K562 treated with DMSO at 1 percent for 12 hours (cell line): ENCODE data around the gene CD53. TPM values are rescaled to one million over a fixed set of nuclear protein-coding genes. Genes with fewer than 3 reads are reported as not detected.

Experiments
- total RNA-seq: library from RNA; unstranded; fragments of 300-600 nt; gene quantifications from 2 replicates; pipeline ENCODE4 v1.2.3, GENCODE V29; 2022; ENCODE audit not compliant: insufficient read depth

Gene CD53, protein sequence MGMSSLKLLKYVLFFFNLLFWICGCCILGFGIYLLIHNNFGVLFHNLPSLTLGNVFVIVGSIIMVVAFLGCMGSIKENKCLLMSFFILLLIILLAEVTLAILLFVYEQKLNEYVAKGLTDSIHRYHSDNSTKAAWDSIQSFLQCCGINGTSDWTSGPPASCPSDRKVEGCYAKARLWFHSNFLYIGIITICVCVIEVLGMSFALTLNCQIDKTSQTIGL
- 126 and 210 TPM in 2 replicates for total RNA-seq

DNA sequence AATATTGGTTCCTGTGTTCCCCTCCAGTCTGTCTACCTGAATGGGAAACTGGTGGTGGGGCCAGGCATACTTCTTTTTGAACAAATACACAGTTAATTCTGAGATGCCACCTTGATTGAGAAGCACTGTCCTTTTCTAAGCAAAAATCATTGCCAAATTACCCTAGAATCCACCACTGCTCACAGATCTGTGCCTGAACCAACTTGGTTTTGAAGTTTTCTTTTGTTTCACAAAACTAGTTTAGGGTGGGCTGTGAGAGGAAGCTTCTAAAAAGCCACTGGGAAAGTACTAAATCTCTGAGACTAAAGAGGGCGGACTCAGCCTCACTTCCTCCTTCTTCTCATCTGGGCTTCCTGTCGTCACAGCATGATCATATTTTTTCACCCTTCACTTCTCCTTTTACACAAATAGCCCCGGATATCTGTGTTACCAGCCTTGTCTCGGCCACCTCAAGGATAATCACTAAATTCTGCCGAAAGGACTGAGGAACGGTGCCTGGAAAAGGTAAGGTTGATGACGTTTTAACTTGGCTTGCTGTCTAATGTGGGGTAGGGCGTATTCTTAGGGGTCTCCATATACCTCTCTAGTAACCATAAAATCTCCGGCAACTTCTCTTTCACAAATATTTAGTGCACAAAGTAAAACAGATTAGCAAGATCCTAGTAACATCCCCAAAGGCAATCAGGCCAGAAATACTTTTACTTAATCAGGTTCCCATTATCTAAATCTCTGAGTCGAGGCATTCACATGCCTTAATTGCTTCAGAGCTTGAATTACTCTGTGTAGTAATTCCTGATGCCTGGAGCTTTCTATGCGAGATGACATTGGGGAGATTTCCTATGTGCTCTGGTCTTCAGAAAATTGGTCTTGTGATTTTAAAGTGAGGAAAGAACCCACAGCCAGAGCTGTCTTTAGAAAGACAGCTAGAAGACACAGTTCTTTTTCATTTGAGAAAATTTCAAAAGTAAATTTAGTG is at the start of gene CD53:
Gene CD53, plus strand, starts transcription at position 404 of the 976 bp plus-strand sequence. CDS start 18,261 bp downstream, outside the sequence.

Other genes starting within 250 kb of the CD53 start
- not detected in 2 replicates for gene KCNA3, start 198.2 kb upstream of the CD53 start, total RNA-seq
- gene LRIF1, start 90.8 kb downstream of the CD53 start, total RNA-seq, result 21.0 and 56.4 TPM in 2 replicates